ENCODE data around the gene CA9. TPM values are rescaled to one million over a fixed set of nuclear protein-coding genes. Genes with fewer than 3 reads are reported as not detected.

Gene CA9
- total RNA-seq, 1 experiment from 2014 or later: 67.0 TPM

GRCh38 chr9:35690614-35691333 is 17.0 kb downstream of the CA9 start:
- peak; percentile 75 for DNase-seq (ENCODE audit: low read depth)

GRCh38 chr9:35691334-35691650 is 17.6 kb downstream of the CA9 start:
- DNase-seq (ENCODE audit: low read depth): no peak

- no peak for DNase-seq (ENCODE audit: low read depth)
Observed at GRCh38 chr9:35691757-35692301, 18.1 kb downstream of the CA9 start.

DNA sequence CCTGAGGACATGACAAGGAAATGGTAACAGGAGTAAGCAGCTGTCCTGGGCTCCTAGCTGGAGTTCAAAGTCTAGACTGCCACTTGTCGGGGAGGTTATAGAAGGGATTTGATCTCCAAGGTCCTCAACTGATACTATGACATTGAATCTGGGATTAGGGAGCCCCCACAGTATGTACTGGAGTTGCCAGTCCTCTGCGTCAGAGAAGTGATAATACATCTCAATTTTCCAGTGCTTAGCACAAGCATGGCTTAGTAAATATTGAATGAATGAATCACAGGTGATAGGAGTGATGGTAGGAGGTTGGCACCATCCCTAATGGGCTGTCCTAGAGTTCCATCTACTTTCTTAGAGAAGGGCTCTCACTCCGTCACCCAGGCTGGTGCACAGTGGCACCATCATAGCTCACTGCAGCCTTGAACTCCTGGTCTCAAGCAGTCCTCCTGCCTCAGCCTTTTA is 22.2 kb downstream of the CA9 start:
- DNase-seq (ENCODE audit: low read depth): no peak

GRCh38 chr9:35696520-35697215 is 22.9 kb downstream of the CA9 start:
- peak; percentile 62 for DNase-seq (ENCODE audit: low read depth)

DNA sequence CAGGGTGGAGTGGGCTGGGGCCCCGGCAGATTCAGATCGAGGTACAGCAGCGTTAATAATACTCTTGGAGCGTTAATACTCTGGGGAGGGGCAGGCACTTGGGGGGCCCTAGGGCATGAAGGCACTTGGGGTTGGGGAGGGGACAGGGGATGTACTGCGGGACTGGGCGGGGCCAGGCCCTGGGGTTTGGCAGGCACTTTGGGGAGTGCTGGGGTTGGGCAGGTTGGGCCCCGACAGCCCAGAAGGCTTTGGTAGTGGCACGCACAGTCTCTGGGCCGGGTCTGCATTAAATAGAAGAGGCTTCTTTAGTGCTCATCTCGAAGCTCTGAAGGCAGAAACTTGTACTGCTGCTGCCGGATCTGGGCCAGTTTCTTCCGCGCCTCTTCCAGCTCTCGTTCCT is 23.8 kb downstream of the CA9 start:
- no peak for DNase-seq (ENCODE audit: low read depth)

DNA sequence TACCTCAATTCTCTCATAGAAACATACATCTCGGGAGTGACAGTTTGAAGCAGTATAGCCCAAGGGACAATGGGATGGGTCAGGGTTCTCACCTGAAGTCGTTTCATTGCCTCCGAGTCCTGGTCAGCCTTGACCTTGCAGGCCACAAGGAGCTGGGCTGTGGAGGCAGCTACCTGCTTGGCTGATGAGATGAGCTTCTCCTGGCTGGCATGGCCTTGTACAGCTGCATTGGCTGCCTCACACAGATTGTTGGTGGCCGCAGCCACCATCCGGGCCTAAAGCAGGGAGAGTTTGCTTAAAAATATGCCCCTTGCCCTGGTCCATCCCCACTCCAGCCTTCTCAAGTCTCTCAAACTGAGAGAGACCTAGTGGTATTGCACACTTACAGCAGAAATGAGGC is 24.5 kb downstream of the CA9 start:
- no peak for DNase-seq (ENCODE audit: low read depth)

- no peak for DNase-seq (ENCODE audit: low read depth)
Observed at GRCh38 chr9:35700031-35700430, 26.3 kb downstream of the CA9 start.

GRCh38 chr9:35700942-35701341 is 27.2 kb downstream of the CA9 start:
- no peak for DNase-seq (ENCODE audit: low read depth)

- DNase-seq (ENCODE audit: low read depth): no peak
Observed at GRCh38 chr9:35702696-35703095, 29.0 kb downstream of the CA9 start.

DNA sequence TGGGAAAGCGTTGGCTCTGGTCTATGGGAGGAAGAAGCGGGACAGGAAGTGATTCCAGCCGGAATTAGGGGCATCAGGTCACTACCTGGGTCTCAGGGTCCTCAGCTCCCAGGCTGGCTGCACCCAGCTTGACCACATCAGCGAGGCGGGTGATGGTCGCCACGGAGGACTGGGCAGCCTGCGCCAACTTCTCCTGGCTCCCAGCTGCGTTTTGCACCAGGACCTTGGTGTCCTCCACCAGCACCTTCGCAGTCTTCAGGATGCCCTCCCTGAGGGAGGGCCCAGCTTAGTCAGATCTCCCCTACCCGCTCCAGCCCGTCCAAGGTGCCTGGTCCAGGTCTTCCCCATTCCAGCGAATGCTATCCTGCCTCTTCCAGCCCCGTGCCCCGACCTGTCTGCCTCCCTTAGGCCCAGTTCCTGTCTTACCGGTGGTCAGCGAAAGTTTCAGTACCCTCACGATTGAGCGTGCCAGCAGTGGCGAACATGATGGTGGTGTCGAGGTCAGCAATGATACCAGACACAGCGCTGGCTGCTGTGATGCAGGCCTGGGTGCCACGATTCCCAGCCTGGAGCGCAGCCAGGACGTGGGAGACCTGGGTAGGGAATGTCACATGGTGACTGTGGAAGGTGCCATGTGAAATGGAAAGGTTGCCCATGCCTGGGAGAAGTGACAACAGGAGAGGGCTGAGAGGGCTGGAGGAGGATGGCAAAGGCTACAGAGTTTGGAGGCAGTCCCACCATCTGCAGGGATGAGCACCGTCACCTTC is 30.4 kb downstream of the CA9 start:
- DNase-seq (ENCODE audit: low read depth): no peak

GRCh38 chr9:35705372-35705771 is 31.6 kb downstream of the CA9 start:
- no peak for DNase-seq (ENCODE audit: low read depth)

DNA sequence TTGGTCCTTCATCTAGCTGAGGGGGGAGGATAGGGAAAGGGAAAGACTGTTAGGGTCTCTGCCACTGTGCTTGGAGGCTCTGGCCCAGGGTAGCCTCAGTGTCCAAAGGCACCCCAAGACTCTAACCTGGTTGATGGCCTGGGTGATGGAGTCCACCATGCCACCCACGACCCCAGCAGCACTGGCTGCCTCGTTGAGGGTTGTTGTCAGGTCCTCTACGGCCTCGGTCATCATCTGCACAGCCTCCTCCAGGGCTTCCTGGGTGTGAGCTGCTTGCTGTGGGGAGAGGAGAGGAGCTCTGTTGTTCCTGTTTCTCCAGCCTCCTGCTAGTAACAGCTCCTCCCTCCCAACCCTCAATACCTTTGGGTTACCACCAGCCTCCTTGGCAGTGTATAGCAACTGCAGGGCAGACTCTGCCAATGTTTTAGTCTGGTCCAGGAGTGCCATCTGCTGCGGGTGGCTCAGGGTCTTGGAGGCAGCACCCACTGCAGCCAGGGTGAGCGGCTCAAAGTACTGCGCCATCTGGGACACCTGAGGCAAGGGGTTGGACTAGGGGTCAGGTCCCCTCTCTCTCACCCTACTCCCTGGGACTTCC is 32.2 kb downstream of the CA9 start:
- DNase-seq (ENCODE audit: low read depth): no peak

- no peak for DNase-seq (ENCODE audit: low read depth)
Observed at GRCh38 chr9:35706951-35707350, 33.2 kb downstream of the CA9 start.

GRCh38 chr9:35708146-35708545 is 34.4 kb downstream of the CA9 start:
- DNase-seq (ENCODE audit: low read depth): no peak

DNA sequence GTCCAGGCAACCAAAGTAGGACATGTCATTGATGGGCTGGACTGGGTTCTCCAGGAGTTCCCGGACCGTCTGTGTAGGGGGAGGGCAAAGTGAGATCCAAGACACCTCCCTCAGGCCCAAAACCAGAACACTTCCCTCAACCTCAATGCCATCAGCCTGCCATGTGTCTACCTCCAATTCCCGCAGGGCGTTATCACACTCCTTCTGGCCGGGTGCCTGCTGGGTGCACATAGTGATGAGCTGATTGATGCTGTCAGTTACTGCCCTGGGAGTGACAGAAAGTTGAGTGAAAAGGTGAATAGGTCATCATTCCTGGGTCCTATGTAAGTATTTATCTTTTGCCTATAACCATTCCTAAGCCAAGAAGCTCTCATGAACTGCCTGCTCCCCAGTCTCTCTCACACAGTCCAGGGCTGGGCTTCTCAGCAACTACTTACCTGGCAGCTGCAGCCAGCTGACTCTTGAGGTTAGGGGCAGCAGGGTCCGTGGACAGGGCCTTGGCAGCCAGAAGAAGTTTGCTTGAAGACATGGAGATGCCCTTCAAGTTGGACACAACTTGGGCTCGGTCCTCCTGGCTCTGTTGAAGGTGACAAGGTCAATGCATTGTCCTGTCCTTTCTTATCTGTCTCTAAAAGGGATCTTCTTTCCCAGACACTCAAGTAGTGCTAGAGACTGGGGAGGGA is 37.2 kb downstream of the CA9 start:
- DNase-seq (ENCODE audit: low read depth): no peak

DNA sequence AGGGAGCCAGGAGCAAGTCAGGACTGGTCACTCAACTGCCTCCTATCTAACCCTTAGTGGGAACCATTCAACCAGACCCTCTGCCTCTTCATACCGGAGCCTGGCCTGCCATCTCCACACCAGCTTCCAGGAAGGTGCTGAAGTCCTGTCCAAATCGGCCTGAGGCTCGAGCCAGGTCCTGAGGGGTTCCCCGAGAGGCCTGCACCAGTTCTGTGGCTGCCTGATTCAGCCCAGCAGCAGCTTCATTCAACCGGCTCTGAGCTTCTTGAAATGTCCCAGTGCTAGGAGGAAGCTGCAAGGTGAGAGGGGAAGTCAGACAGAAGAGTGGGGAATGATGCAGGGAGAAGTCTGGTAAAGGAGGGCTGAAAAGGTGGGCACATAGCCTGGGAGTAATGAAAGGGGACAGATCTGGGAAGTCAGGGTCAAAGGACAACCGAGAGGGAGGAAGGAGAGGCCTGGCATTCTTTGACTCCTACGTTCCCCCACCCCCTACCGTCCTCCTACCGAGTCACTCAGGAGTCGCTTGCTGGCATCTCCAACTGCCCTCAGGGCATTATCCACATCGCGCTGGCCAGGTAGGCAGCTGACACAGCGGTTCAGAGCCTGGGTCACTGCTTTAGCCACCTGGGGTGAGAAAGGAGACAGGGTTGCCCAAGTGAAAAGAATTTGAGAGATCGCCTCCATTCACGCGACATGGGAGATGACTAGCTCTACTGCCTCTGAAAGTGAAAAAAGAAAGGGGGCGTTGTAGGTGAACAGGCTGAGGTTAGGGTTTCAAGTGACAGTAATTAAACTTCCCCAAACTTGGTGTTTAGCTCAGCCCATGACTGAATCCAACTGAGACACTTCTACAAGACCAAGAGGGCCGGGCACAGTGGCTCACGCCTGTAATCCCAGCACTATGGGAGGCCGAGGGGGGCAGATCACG is 38.0 kb downstream of the CA9 start:
- DNase-seq (ENCODE audit: low read depth): no peak

- peak; percentile 29 for DNase-seq (ENCODE audit: low read depth)
Observed at GRCh38 chr9:35712762-35713400, 39.2 kb downstream of the CA9 start.

GRCh38 chr9:35713578-35713977 is 39.9 kb downstream of the CA9 start:
- no peak for DNase-seq (ENCODE audit: low read depth)

GRCh38 chr9:35714123-35714522 is 40.4 kb downstream of the CA9 start:
- DNase-seq (ENCODE audit: low read depth): no peak
